Lung (tissue), 12 donors: ENCODE results near the gene NT5DC4. TPM values are rescaled to one million over a fixed set of nuclear protein-coding genes. Genes with fewer than 3 reads are reported as not detected.

ENCODE experiments used
- ATAC-seq: fragments of 200-7000 bp; cut with Tn5 transposase; one replicate; pipeline ENCODE4 v1.9.1; 2020; ENCODE audit warnings: moderate number of reproducible peaks; ENCODE audit not compliant: insufficient read depth, low FRiP score
- DNase-seq, 3 donors: peaks; one replicate each; pipeline ENCODE4 v3.0.0-alpha.2; 2013 to 2017
- H3K27ac ChIP-seq, 2 donors: one replicate each; pipeline ENCODE4 v1.5.1; 2013; ENCODE audit warnings: mild to moderate bottlenecking in 2 of 2, moderate library complexity in 2 of 2, control low read depth in 1 of 2, inconsistent platforms in 1 of 2, low read depth in 1 of 2, low read length in 1 of 2
- H3K27me3 ChIP-seq, 3 donors: one replicate each; pipeline ENCODE4 v1.5.1; 2013; ENCODE audit warnings: low read length in 2 of 3; ENCODE audit not compliant: control insufficient read depth in 3 of 3, insufficient read depth in 3 of 3
- H3K36me3 ChIP-seq, 4 donors: one replicate each; pipeline ENCODE4 v1.5.1; 2013; ENCODE audit warnings: low read length in 4 of 4, mild to moderate bottlenecking in 1 of 4, moderate library complexity in 1 of 4; ENCODE audit not compliant: control insufficient read depth in 4 of 4, insufficient read depth in 4 of 4
- H3K4me1 ChIP-seq, 5 donors: one replicate each; pipeline ENCODE4 v1.5.1; 2013; ENCODE audit warnings: low read length in 5 of 5, mild to moderate bottlenecking in 2 of 5, moderate library complexity in 1 of 5; ENCODE audit not compliant: control insufficient read depth in 5 of 5, insufficient read depth in 5 of 5
- H3K4me3 ChIP-seq: one replicate; pipeline ENCODE4 v1.5.1; 2013; ENCODE audit warnings: mild to moderate bottlenecking, control low read depth, moderate library complexity
- H3K9ac ChIP-seq, 2 donors: one replicate each; pipeline ENCODE4 v1.5.1; 2013; ENCODE audit warnings: low read length in 2 of 2, control low read depth in 1 of 2; ENCODE audit not compliant: insufficient read depth in 1 of 2
- H3K9me3 ChIP-seq, 4 donors: one replicate each; pipeline ENCODE4 v1.5.1; 2013; ENCODE audit warnings: low read length in 3 of 4, mild to moderate bottlenecking in 1 of 4, moderate library complexity in 1 of 4; ENCODE audit not compliant: control insufficient read depth in 4 of 4, insufficient read depth in 3 of 4
- WGBS, 2 donors: extraction: QIAGEN DNeasy Blood & Tissue Kit; methylation state at CpG; one replicate each; pipeline ENCODE4 v1.1.7; 2013; 5-methylcytosine and 5-hydroxymethylcytosine counted together
- polyA plus RNA-seq, 2 donors: library from polyadenylated mRNA; stranded (reverse); fragments of 200-250 nt; gene quantifications; one replicate each; pipeline ENCODE4 v1.2.1, GENCODE V29; 2013
- total RNA-seq, 2 donors: library from RNA; depleted of rRNA in 1 of 2; stranded (reverse); fragments of >200 nt in 1 of 2; gene quantifications; one replicate each; pipeline ENCODE4 v1.2.1, GENCODE V29; 2014 to 2021
- TF ChIP-seq, protein P1 (sequence below): IDR thresholded peaks from 2 replicates; pipeline ENCODE4 v1.5.1; 2012; ENCODE audit warnings: mild to moderate bottlenecking; ENCODE audit errors: control extremely low read depth, extremely low read depth
- donor health status: control.
- donor health status: control.
- donor health status: Bipolar disorder and iron deficiency.
- donor health status: healthy.
- donor health status: DM: yes; HTN: yes; CAD: no.

NT5DC4 gene
- total and polyA plus RNA-seq, 4 donors: 0.09 to 0.83 (median 0.53) TPM

DNA sequence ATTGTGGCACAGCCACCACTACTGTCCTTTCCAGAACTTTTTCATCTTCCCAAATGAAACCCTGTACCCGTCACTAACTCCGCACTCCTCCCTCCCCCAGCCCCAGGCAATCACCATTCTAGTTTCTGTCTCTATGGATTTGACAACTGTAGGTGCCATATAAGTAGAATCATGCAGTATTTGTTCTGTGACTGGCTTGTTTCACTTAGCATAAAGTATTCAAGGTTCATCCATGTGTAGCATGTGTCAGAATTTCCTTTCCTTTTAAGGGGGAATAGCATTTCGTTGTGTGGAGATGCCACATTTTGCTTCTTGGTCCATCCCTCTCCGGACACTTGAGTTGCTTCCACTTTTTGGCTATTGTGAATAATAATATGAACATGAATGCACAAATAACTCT is 44.4 kb downstream of the NT5DC4 start:
- peak overlapping the region; percentile 51 to 55 for H3K9ac ChIP-seq

DNA sequence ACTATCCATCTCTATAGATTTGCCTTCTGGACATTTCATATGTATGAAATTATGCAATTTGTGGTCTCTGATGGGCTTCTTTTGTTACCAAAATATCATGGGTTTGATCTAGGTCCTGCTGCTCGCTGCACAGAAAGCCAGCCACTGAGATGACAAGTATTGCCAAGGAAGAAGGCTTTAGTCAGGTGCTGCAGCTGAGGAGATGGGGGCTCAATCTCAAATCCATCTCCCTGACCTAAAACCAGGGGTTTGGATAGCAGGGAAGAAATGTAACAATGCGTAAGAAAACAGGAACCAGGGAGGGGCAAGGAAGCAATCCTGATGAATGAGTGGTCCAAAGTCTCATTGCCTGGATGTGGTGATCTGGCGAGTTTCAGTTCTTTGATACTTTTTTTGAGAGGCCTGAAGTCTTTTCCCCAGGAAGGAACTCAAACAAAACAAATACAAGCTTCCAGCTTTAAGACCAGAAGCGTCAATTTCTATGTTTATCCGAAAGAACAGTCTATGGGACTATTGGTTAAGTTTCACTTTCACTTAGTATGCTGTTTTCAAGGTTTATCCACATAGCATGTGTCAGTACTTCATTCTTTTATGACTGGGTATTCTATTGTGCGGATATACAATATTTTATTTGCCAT is 47.0 kb downstream of the NT5DC4 start:
- peak overlapping the region in 1 of 2 donors; percentile 65 for H3K27ac ChIP-seq
- no peak overlapping the region for H3K4me3 ChIP-seq
- ATAC-seq: no peak

More for the DNA sequence above, 44.4 kb downstream of the NT5DC4 start:
- Histone ChIP-seq H3K4me1 (peaks cover 0 to 22% (median 0%) of the 10 kb centered on the region in 5 donors), H3K27me3 (no peaks in the 10 kb centered on the region), H3K27ac (no peak overlapping the region), H3K36me3 (peaks cover 0 to 1% (median 0%) of the 10 kb centered on the region in 4 donors), H3K4me3 (no peak overlapping the region), H3K9me3 (no peaks in the 10 kb centered on the region)
- WGBS, 2 donors: 58 to 69% methylated on average over 4 of the region's 4 CpGs
- DNase-seq (peak in 1 of 3 donors; percentile 23), ATAC-seq (no peak)
- TF ChIP-seq, protein P1, sequence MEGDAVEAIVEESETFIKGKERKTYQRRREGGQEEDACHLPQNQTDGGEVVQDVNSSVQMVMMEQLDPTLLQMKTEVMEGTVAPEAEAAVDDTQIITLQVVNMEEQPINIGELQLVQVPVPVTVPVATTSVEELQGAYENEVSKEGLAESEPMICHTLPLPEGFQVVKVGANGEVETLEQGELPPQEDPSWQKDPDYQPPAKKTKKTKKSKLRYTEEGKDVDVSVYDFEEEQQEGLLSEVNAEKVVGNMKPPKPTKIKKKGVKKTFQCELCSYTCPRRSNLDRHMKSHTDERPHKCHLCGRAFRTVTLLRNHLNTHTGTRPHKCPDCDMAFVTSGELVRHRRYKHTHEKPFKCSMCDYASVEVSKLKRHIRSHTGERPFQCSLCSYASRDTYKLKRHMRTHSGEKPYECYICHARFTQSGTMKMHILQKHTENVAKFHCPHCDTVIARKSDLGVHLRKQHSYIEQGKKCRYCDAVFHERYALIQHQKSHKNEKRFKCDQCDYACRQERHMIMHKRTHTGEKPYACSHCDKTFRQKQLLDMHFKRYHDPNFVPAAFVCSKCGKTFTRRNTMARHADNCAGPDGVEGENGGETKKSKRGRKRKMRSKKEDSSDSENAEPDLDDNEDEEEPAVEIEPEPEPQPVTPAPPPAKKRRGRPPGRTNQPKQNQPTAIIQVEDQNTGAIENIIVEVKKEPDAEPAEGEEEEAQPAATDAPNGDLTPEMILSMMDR: no peak

DNA sequence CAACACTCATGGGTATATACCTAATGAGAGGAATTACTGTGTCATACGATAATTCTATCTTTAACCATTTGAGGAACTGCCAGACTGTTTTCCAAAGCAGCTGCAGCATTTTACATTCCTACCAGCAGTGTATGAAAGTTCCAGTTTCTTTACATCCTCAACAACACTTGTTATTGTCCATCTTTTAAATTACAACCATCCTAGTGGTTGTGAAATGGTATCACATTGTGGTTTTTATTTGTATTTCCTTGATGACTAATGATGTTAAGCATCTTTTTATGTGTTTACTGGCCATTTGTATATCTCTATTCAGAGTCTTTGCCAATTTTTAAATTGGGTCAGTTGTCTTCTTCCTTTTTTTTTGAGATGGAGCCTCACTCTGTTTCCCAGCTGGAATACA is 47.6 kb downstream of the NT5DC4 start:
- Histone ChIP-seq H3K4me1 (peaks cover 0 to 14% (median 0%) of the 10 kb centered on the region in 5 donors), H3K27me3 (no peaks in the 10 kb centered on the region), H3K36me3 (no peaks in the 10 kb centered on the region), H3K9me3 (no peaks in the 10 kb centered on the region), H3K27ac (no peak overlapping the region), H3K4me3 (no peak overlapping the region), H3K9ac (no peak overlapping the region)
- ATAC-seq: no peak
- TF ChIP-seq, protein P1: no peak
- 34 to 42% methylated on average over 1 of the region's 1 CpG for WGBS, 2 donors
- DNase-seq: no peak

More for the DNA sequence above, 47.0 kb downstream of the NT5DC4 start:
- H3K4me1 ChIP-seq: peaks cover 0 to 19% (median 0%) of the 10 kb centered on the region in 5 donors
- DNase-seq: no peak
- TF ChIP-seq, protein P1: no peak
- WGBS, 2 donors: 39 to 58% methylated on average over 6 of the region's 6 CpGs
- no peaks in the 10 kb centered on the region for H3K27me3 ChIP-seq
- no peaks in the 10 kb centered on the region for H3K9me3 ChIP-seq
- no peaks in the 10 kb centered on the region for H3K36me3 ChIP-seq
- no peak overlapping the region for H3K9ac ChIP-seq
